ENCODE measurements around the gene OR2A7.
"Not testable (repeated sequence)": the region's sequence is repeated elsewhere in the genome, so short reads cannot be mapped to it uniquely, and the experiment has no call there.

DNA sequence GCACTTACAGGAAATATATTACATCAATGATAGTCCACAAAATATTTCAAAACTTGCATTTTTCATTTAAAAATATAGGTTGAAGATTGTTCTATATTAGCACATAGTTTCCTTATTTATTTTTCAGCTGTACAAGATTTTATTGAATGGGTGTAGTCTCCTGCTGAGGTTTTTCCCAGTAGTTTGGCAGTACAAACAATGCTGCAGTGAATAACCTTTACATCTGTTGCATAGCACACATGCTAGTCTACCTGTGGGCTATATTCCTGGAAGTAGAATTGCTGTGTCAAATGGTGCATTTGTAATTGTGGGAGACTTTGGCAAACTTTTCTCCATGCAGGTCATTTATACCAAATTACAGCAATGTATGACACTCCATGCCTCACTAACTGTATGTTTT lies 44.1 kb downstream of the OR2A7 start:
- not testable (repeated sequence) for TF ChIP-seq EZH2phosphoT487 (IDR thresholded peaks at IDR 0.05; ENCODE audit: insufficient read depth, low read depth); EZH2 (IDR thresholded peaks at IDR 0.05; ENCODE audit: insufficient read depth, poor library complexity, severe bottlenecking)

All from GM23248 (cell line).